Gastrocnemius medialis (tissue), 4 donors: ENCODE data around the gene SEC14L5. TPM values are rescaled to one million over a fixed set of nuclear protein-coding genes. Genes with fewer than 3 reads are reported as not detected.
A peak's percentile ranks its signal among the peaks of the same experiment; 100 is the strongest.
"Not testable (repeated sequence)": the region's sequence is repeated elsewhere in the genome, so short reads cannot be mapped to it uniquely, and the experiment has no call there.

ENCODE experiments used
- ATAC-seq, 2 donors: fragments of 150-250 bp; one replicate each; pipeline ENCODE4 v1.9.1; 2016
- DNase-seq, 2 donors: peaks; one replicate each; pipeline ENCODE4 v3.0.0-alpha.2; 2019
- H3K27ac ChIP-seq, 4 donors: fragments of 200-600 bp; sonication (generic); 1 replicate in 1 of 4; 2 replicates in 3 of 4; pipeline ENCODE4 v1.5.1; 2016 to 2018; ENCODE audit warnings: mild to moderate bottlenecking in 2 of 4, moderate library complexity in 1 of 4
- H3K27me3 ChIP-seq, 3 donors: fragments of 200-600 bp; sonication (generic) in 2 of 3; 1 replicate in 1 of 3; 2 replicates in 2 of 3; pipeline versions ENCODE4 v1.5.1 to v1.6.0; 2016 to 2019; ENCODE audit warnings: mild to moderate bottlenecking in 1 of 3, moderate library complexity in 1 of 3
- H3K36me3 ChIP-seq, 2 donors: fragments of 200-600 bp; sonication (generic) in 1 of 2; one replicate each; pipeline ENCODE4 v1.5.1; 2017 to 2018
- H3K4me1 ChIP-seq, 2 donors: fragments of 200-600 bp; sonication (generic) in 1 of 2; one replicate each; pipeline ENCODE4 v1.5.1; 2016 to 2017; ENCODE audit warnings: mild to moderate bottlenecking in 2 of 2
- H3K4me3 ChIP-seq, 4 donors: fragments of 200-600 bp; sonication (generic) in 3 of 4; 1 replicate in 1 of 4; 2 replicates in 3 of 4; pipeline ENCODE4 v1.5.1; 2016 to 2019; ENCODE audit warnings: mild to moderate bottlenecking in 2 of 4
- H3K9me3 ChIP-seq, 3 donors: fragments of 200-600 bp; sonication (generic) in 2 of 3; 1 replicate in 1 of 3; 2 replicates in 2 of 3; pipeline ENCODE4 v1.5.1; 2016 to 2019
- CTCF ChIP-seq, 5 experiments: fragments of 450-650 bp in 3 of 5; fragments of 200-600 bp in 2 of 5; sonication (generic) in 2 of 5; IDR thresholded peaks in 4 of 5; conservative IDR thresholded peaks in 1 of 5; 1 replicate in 4 of 5; 2 replicates in 1 of 5; pipeline ENCODE4 v1.5.1; 2016 to 2019; ENCODE audit warnings: antibody characterized with exemption in 5 of 5, mild to moderate bottlenecking in 3 of 5, moderate library complexity in 3 of 5
- POLR2A ChIP-seq, 2 donors: fragments of 450-650 bp; IDR thresholded peaks; one replicate each; pipeline ENCODE4 v1.6.1; 2017; ENCODE audit warnings: antibody characterized with exemption in 2 of 2, mild to moderate bottlenecking in 2 of 2, moderate library complexity in 2 of 2
- in situ Hi-C, 4 donors: fragments of 200-750 bp; cut with MboI; loops; one replicate each; pipeline versions ENCODE4 v1.15.0 to v1.8.0; 2017; ENCODE audit warnings: low sequenced_read_pairs in 4 of 4
- intact Hi-C: fragments of 100-400 bp; cut with DNase I; formaldehyde crosslinking; loops from one replicate; pipeline ENCODE4 v1.15.1; 2023; ENCODE audit warnings: low total_unique reads
- total RNA-seq, 4 donors: library from RNA; depleted of rRNA; stranded (reverse); fragments of >200 nt; gene quantifications; one replicate each; pipeline versions ENCODE4 v1.1.0 to v1.2.3, GENCODE V29; 2016

SEC14L5 gene
- total RNA-seq, 4 donors from 2014 or later: 0.85 to 5.8 (median 1.5) TPM

- Histone ChIP-seq H3K36me3 (no peaks in the 10 kb centered on the region), H3K27ac (peak overlapping the region in 3 of 4 donors; percentile 54 to 71 (median 64)), H3K9me3 (no peaks in the 10 kb centered on the region), H3K27me3 (no peaks in the 10 kb centered on the region), H3K4me3 (peak overlapping the region; percentile 48 to 73 (median 58)), H3K4me1 (peaks cover 6 to 11% of the 10 kb centered on the region in 2 donors)
- ATAC-seq: no peak
- no peak for DNase-seq
- in situ Hi-C loops: loop anchor here in 2 of 4 donors (10.0 to 25.0 kb wide), 2 partner anchors 114 to 471 kb away; partner anchors contain the start of genes GLYR1 (in 1 of the 2), HMOX2 (in 1 of the 2) and UBN1 (in 1 of the 2)
- intact Hi-C loops: loop anchor here (1.0 kb wide), 1 partner anchor 24 kb away; no protein-coding TSS in a partner anchor
- TF ChIP-seq CTCF (IDR thresholded peaks at IDR 0.05 in 4 of 5, conservative IDR thresholded peaks at IDR 0.05 in 1 of 5) (no peak), POLR2A (IDR thresholded peaks at IDR 0.05) (no peak)
Measured at GRCh38 chr16:4958510-4959438, 644 bp downstream of the SEC14L5 start.

- intact Hi-C loops (no loop called here), in situ Hi-C loops (loop anchor here in 1 of 4 donors (25.0 kb wide), 1 partner anchor 473 kb away; the partner anchor contains the start of gene HMOX2)
- Histone ChIP-seq H3K4me3 (no peak overlapping the region), H3K36me3 (no peaks in the 10 kb centered on the region), H3K4me1 (peaks cover 6 to 11% of the 10 kb centered on the region in 2 donors), H3K27me3 (no peaks in the 10 kb centered on the region), H3K27ac (no peak overlapping the region), H3K9me3 (no peaks in the 10 kb centered on the region)
- TF ChIP-seq CTCF (IDR thresholded peaks at IDR 0.05 in 4 of 5, conservative IDR thresholded peaks at IDR 0.05 in 1 of 5) (no peak), POLR2A (IDR thresholded peaks at IDR 0.05) (no peak)
- ATAC-seq (no peak), DNase-seq (no peak)
Measured at GRCh38 chr16:4960579-4960978, 2.4 kb downstream of the SEC14L5 start.

- no peak for ATAC-seq
- in situ Hi-C loops (loop anchor here in 1 of 4 donors (25.0 kb wide), 1 partner anchor 475 kb away; the partner anchor contains the start of gene HMOX2), intact Hi-C loops (no loop called here)
- no peak overlapping the region for H3K4me3 ChIP-seq
- no peak for DNase-seq
- H3K27me3 ChIP-seq: no peaks in the 10 kb centered on the region
- H3K4me1 ChIP-seq: peaks cover 5 to 13% of the 10 kb centered on the region in 2 donors
- H3K36me3 ChIP-seq: no peaks in the 10 kb centered on the region
- TF ChIP-seq CTCF (IDR thresholded peaks at IDR 0.05 in 4 of 5, conservative IDR thresholded peaks at IDR 0.05 in 1 of 5): no peak
- no peaks in the 10 kb centered on the region for H3K9me3 ChIP-seq
- H3K27ac ChIP-seq: no peak overlapping the region
Measured at GRCh38 chr16:4962716-4963115, 4.6 kb downstream of the SEC14L5 start.

GRCh38 chr16:4963527-4963926, 5.4 kb downstream of the SEC14L5 start:
- H3K9me3 ChIP-seq, H3K36me3 ChIP-seq, DNase-seq, H3K4me3 ChIP-seq, ATAC-seq, intact Hi-C loops, H3K27ac ChIP-seq, H3K27me3 ChIP-seq: not testable (repeated sequence)
- in situ Hi-C loops: loop anchor here in 1 of 4 donors (25.0 kb wide), 1 partner anchor 476 kb away; the partner anchor contains the start of gene HMOX2
- H3K4me1 ChIP-seq: peaks cover 7 to 16% of the 10 kb centered on the region in 2 donors
